ENCODE results near the gene CFAP74.
A peak's percentile ranks its signal among the peaks of the same experiment; 100 is the strongest.
"Not testable (repeated sequence)": the region's sequence is repeated elsewhere in the genome, so short reads cannot be mapped to it uniquely, and the experiment has no call there.

Gene CFAP74

DNA sequence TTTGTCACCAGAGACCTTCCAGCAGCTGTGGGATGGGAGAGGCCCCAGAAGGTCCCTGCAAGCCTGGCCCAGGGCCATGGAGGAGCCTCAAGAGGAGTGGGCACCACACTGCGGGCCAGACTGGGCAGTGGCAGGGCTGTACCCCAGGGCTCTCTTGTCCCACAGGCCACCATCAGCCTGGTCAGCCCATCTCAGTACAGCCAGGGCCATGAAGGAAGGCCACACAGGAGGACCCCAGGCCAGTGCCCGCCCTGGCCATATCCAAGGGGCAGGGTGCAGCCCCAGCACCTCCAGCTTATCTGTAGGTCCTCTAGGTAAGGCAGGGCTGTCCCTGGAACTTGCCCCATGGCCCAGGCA is 109.6 kb downstream of the CFAP74 start:
- DNase-seq, result no peak

DNA sequence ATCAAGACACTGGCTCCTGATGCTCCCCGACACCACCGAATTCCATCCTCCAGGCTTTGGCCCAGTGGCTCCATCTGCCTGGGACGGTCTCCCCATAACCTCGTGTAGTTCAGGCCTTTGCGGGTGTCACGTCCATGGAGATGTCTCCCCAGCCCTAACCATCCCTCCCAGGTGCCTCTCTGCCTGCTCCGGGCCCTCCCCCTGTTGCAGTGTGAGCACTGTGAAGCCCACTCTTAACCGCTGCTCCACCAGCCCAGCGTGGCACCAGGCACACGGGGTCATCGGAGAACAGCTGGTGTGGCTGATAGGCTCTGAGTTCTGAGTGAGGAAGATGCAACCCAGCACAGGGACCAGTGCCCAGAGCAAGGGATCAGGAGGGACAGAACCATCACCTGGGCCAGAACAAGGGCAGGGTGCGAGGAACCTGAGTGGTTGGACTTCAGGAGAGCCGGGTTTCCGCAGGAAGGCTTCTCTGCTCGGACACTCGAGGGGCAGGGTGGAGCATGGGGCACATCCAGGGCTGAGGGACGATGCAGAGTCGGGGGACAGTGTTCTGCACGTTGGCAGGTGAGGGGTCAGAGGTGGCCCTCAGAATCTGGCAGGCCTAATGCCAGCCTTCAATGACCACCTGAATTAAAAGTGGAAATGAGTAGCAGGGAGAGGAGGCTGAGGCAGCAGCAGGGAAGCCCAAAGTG is 110.1 kb downstream of the CFAP74 start:
- DNase-seq, result no peak

GRCh38 chr1:1892763-1893120 is 110.8 kb downstream of the CFAP74 start:
- DNase-seq, result no peak

DNA sequence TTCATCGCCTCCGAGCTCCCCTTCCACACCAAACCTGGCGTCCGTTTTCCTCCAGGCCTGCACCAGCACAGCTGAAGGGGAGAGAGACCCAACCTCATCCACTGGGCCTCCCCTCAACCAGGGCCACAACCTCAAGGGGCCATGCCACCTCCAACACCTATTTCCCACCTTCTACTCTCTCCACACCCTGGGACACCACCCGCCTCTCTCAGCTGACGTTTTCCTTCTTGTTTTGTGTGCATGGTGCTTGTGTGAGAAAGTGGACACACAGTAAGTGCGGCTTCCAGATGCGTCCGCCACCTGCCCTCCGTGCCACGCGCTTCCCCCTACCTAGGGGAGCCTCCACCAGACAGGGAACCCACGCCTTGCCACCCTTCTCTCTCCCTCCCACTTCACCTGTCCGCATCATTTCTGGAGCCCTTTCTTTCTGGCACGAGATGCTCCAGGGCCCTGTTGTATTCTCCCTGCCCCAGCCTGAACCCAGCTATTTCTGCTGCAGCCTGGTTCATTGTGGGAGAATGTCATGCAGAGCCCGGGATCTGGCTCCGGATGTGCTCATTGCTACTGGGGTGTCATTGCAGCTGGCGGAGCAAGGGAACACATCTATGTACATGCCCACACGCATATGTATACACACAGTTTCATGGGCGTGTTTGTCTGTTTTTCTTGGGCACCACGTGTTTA is 111.4 kb downstream of the CFAP74 start:
- no peak for DNase-seq

- DNase-seq, result peak; percentile 82
Measured at GRCh38 chr1:1891349-1892078, 112.1 kb downstream of the CFAP74 start.

GRCh38 chr1:1890506-1891348 is 112.9 kb downstream of the CFAP74 start, which contains the start of gene GNB1:
Gene GNB1, minus strand, starts transcription at chr1:1891087. Its CDS starts 65,634 bp downstream, at chr1:1825453.
- peak; percentile 82 for DNase-seq

DNA sequence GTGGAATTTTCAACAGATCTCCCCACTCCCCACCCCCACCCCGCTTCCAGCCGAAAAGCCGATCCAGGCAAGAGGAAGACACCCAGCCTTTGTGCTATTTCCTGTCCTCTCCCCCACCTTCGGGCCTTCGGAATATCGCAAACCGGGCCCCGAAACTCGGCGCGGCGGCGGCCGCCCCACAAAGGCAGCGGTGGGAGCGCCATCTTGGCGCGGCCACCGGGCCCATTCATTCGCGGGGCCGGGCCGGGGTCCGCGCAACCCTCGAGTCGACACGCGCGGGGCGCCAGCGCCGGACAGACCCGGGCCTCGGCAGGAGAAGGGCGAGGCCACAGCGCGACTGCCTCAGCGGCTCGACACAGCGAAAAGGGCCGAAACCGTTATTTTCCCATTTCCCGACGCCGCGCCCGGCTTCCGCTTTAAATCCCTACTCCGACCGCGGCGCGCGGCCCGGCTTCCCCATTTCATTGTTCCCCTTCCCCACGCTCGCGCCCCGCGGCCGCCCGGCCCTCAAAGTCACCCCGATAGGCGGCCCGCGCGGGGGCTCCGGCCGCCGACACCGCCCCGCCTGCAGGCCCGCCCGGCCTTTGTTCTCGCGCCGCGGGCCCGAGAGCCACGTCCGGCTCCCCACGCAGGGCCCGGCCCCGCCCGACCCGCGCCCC is 113.6 kb downstream of the CFAP74 start:
- peak; percentile 22 for DNase-seq

DNA sequence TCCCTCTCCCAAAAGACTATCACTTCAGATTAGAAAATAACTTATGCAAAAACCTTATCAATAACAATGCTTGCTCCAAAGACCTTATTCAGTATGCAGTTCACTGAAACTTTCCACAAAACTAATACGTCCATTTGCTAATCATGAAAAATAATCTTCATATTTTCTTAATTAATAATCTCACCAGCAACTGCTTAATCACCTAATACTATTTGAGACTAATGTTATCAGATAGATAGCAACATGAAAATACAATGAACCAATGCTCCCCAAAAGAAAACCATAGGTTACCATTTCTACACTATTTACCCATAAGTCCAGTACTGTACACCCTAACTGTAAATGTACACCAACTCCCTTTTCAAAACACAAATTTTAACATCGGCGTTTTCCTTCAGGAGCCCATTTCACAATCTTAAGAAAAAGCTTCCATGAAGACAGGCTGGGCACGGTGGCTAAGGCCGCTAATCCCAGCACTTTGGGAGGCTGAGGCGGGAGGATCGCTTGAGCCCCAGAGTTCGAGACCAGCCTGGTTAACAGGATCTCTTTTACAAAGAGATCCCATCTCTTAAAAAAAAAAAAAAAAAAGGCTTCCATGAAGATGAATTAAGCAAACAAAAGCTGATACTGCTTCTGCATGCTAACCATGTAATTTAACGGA is 114.4 kb downstream of the CFAP74 start:
- no peak for DNase-seq

DNA sequence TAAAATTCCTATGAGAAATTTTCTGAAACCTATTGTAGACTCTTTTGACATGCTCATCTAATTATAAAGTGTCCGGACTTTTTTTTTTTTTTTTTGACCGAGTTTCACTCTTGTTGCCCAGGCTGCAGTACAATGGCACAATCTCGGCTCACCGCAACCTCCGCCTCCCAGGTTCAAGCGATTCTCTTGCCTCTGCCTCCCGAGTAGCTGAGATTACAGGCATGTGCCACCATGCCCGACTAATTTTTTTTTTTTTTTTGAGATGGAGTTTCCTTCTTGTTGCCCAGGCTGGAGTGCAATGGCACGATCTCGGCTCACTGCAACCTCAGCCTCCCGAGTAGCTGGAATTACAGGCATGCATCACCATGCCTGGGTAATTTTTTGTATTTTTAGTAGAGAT is 119.7 kb downstream of the CFAP74 start:
- DNase-seq, result not testable (repeated sequence)

- no peak for DNase-seq
Measured at GRCh38 chr1:1883092-1883873, 120.3 kb downstream of the CFAP74 start.

DNA sequence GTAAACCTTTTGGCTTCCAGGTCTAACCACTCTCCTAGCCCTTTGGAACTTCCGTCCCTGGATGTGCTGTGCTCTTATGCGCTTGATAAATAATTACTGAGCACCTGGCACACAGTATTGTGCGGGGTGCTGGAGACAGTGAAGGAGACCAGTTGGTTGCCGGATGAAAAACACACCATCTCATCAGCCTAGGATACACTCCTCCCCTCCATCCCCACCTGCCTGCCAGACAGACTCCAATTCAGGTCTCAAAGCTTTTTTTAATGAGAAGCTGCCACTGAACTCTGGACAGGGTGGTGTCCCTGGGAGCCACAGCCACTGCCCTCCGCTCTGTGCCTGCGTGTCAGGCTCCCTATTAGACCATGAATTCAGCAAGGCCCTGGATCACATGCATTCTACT is 121.9 kb downstream of the CFAP74 start:
- DNase-seq, result no peak

DNA sequence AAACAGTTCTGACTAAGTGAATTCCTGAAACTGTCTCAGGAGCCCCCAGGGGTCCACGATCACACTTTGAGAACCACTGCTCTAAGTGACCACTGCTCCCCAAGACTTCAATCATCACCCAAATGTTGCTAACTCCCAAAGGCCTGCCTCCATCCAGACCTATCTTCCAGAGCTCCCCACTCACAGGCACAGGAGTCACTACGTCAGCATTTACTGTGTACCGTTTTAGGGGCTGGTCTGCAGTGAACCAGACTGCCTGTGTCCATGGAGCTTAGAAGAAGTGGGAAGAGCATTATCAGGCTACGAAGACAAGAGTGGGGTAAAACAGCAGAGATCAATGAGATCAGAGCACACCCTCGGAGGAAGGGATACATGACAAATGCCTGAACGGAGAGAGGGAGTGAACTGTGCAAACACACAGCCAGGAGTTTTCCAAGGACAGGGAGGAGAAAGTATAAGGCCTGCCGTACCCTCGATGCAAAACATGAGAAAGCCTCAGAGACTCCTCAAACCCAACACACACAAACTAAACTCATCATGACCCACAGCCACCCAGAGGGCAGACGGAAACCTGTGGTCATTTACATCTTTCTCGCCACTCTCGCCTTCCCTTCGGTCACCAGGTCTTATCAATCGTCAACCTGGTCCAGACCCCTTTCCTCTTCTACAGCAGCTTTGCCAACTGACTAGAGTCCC is 122.8 kb downstream of the CFAP74 start:
- no peak for DNase-seq

GRCh38 chr1:1879942-1880341 is 123.6 kb downstream of the CFAP74 start:
- DNase-seq, result no peak

DNA sequence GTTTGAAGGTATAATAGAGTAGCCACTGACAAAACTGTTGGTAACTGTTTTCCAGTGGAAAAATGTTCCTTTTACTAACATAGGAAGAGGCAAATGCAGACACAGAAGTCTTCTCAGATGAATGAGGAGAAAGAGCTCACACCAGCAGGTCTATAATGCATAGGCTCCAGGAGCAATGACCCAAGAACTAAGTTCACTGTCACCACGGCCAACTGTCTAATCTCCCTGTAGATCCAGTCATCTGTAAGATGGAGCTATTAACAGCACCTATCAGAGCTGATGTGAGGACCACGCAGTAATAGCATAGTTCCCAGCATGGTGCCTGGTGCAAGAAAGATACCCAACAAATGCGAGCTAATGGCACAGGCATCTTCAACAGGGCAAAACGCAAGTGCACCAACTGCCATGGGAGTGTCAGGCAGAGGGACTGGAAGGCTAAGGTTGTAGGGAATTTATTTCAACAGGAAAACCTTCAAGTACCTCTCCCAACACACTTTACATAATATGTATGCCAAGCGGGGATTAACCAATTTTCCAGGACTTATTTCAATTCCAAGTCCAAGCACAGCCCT is 125.6 kb downstream of the CFAP74 start:
- no peak for DNase-seq

- no peak for DNase-seq
Measured at GRCh38 chr1:1876335-1876930, 127.2 kb downstream of the CFAP74 start.

DNA sequence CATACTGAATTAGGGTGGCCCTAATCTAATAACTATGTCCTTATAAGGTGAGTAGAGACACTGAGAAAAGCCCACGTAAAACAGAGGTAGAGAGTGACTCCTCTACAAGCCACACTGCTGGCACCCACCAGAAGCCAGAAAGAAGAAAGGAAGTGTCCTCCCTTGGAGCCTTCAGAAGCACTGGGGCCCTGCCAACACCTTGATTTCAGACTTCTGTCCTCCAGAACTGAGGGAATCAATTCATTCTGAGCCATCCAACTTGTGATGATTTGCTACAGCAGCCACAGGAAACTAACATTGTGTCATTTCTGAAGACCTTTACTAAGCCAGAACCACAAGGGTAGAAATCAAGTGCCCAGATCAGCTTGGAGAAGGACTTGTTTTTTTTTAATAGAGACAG is 127.7 kb downstream of the CFAP74 start:
- no peak for DNase-seq

DNA sequence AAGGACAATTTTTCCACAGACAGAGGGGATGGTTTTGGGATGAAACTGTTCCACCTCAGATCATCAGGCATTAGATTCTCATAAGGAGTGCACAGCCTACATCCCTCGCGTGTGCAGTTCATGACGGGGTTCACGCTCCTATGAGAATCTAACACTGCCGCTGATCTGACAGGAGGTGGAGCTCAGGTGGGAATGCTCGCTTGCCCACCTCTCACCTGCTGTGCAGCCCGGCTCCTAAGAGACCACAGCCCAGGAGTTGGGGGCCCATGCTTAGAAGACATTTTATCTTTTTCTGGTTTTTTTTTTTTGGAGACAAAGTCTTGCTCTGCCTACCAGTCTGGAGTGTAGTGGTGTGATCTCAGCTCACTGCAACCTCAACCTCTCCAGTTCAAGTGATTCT is 128.7 kb downstream of the CFAP74 start:
- no peak for DNase-seq

DNA sequence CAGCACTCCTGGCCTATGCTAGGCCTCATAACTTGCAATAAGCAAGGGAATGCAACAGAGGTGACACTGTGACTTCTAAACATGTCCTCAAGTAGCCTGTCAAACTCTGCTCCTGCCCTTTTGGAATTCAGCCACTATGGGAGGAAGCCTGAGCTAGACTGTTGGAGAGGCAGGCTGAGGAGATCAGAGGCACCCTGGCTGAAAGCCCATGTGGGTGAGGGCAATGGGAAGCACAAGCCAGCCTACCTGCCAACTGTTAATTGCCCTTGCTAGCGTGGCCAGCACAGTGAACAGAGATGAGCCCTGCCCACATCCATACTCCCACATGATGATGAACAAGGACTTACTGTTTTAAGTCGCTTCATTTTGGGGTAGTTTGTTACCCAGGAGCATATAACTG is 130.4 kb downstream of the CFAP74 start:
- DNase-seq, result no peak

DNA sequence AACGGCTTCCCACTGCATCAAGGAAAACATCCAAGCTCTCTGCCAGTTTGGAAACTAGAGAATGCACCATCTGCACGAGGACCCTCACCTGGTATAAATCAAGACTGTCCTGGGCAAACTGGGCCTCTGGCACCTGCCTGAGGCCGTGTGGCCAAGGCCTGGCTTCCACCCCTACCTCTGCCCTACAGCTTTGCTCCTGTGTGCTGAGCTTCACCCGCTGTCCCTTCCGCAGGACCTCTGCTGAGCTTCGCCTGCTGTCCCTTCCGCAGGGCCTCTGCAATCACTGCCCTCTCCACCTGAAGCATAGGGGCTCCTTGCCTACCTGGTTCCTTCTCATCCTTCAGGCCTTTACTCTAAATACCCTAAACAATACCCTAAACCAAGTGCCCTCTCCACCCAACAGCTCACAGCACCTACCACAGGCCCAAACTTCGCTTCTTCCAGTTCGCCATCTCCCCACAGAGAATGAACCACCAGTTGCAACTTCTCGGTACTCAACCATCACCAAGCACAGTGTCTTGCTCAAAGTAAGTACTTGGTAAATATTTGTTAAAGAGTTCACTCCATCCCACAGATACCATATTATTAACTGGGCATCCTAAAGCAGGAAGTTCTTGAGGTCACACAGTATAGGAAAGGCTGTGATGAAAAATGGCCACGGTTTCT is 131.1 kb downstream of the CFAP74 start:
- DNase-seq, result no peak
